HG03378 (cell line): ENCODE measurements around the gene APBB1IP.
"Not testable (repeated sequence)": the region's sequence is repeated elsewhere in the genome, so short reads cannot be mapped to it uniquely, and the experiment has no call there.

Source experiments
- ATAC-seq: cut with Tn5 transposase; IDR thresholded peaks from one replicate; pipeline ENCODE4 v1.9.1; 2021; ENCODE audit warnings: mild to moderate bottlenecking, moderate library complexity; ENCODE audit not compliant: unreplicated experiment

Gene APBB1IP

GRCh38 chr10:26437637-26438461 lies at the start of gene APBB1IP:
TSS of gene APBB1IP (plus strand) at chr10:26438341. CDS start at chr10:26492327, 53,986 bp downstream.
- peak; percentile 49 for ATAC-seq

- ATAC-seq = no peak
Observed at GRCh38 chr10:26389533-26389932, 48.6 kb upstream of the APBB1IP start.

- no peak for ATAC-seq
Observed at GRCh38 chr10:26391701-26392695, 46.1 kb upstream of the APBB1IP start.

GRCh38 chr10:26398353-26398752 lies 39.8 kb upstream of the APBB1IP start:
- ATAC-seq = not testable (repeated sequence)

- ATAC-seq = no peak
Observed at GRCh38 chr10:26407406-26407969, 30.7 kb upstream of the APBB1IP start.

GRCh38 chr10:26408858-26409494 lies 29.2 kb upstream of the APBB1IP start:
- no peak for ATAC-seq

GRCh38 chr10:26410356-26410755 lies 27.8 kb upstream of the APBB1IP start:
- no peak for ATAC-seq

- no peak for ATAC-seq
Observed at GRCh38 chr10:26412932-26413331, 25.2 kb upstream of the APBB1IP start.

- ATAC-seq = no peak
Observed at GRCh38 chr10:26413375-26413774, 24.8 kb upstream of the APBB1IP start.

GRCh38 chr10:26417136-26417535 lies 21.0 kb upstream of the APBB1IP start:
- ATAC-seq = no peak

- ATAC-seq = no peak
Observed at GRCh38 chr10:26422977-26423376, 15.2 kb upstream of the APBB1IP start.

- ATAC-seq = no peak
Observed at GRCh38 chr10:26423722-26424121, 14.4 kb upstream of the APBB1IP start.

GRCh38 chr10:26430641-26431163 lies 7.4 kb upstream of the APBB1IP start:
- ATAC-seq = peak; percentile 95

- ATAC-seq = no peak
Observed at GRCh38 chr10:26432938-26433337, 5.2 kb upstream of the APBB1IP start.

- no peak for ATAC-seq
Observed at GRCh38 chr10:26435852-26436251, 2.3 kb upstream of the APBB1IP start.

- no peak for ATAC-seq
Observed at GRCh38 chr10:26436848-26437247, 1.3 kb upstream of the APBB1IP start.

GRCh38 chr10:26438534-26439341 lies 597 bp downstream of the APBB1IP start:
- peak; percentile 40 for ATAC-seq

- ATAC-seq = no peak
Observed at GRCh38 chr10:26439406-26440087, 1.4 kb downstream of the APBB1IP start.

- ATAC-seq = no peak
Observed at GRCh38 chr10:26440088-26440470, 1.9 kb downstream of the APBB1IP start.
